HL-60 (cell line): ENCODE results near the gene GRIN2C.

ENCODE experiments used
- DNase-seq, 2 experiments: peaks; one replicate each; pipeline ENCODE4 v3.0.0-alpha.2; 2010 to 2020; ENCODE audit warnings: low read depth in 1 of 2, low spot score in 1 of 2
- H3K27ac ChIP-seq: fragments of 250-450 bp; sonication (Bioruptor Pico); replicated peaks from 2 replicates; pipeline ENCODE4 v1.5.1; 2020; ENCODE audit warnings: mild to moderate bottlenecking, moderate library complexity
- H3K27me3 ChIP-seq: fragments of 250-450 bp; sonication (Bioruptor Pico); 2 replicates; pipeline ENCODE4 v1.5.1; 2021; ENCODE audit warnings: mild to moderate bottlenecking, moderate library complexity; ENCODE audit not compliant: insufficient read depth, poor library complexity, severe bottlenecking
- H3K4me3 ChIP-seq: replicated peaks from 2 replicates; pipeline ENCODE4 v1.5.1; 2011; ENCODE audit warnings: mild to moderate bottlenecking, control low read depth, low read length; ENCODE audit not compliant: insufficient read depth
- CTCF ChIP-seq: IDR thresholded peaks from one replicate; pipeline ENCODE4 v1.5.1; 2011; ENCODE audit warnings: low read length, control low read depth, inconsistent platforms; ENCODE audit not compliant: insufficient read depth
- GABPA ChIP-seq: IDR thresholded peaks from 2 replicates; pipeline ENCODE4 v1.6.1; 2012; ENCODE audit warnings: low read depth
- POLR2AphosphoS5 ChIP-seq: IDR thresholded peaks from 2 replicates; pipeline ENCODE4 v1.6.1; 2012; ENCODE audit warnings: low read depth
- REST ChIP-seq: IDR thresholded peaks from 2 replicates; pipeline ENCODE4 v1.6.1; 2012; ENCODE audit warnings: low read depth; ENCODE audit not compliant: insufficient replicate concordance
- SPI1 ChIP-seq: IDR thresholded peaks from 2 replicates; pipeline ENCODE4 v1.6.1; 2012; ENCODE audit warnings: low read depth, mild to moderate bottlenecking, borderline replicate concordance

Gene GRIN2C

GRCh38 chr17:74866198-74866835, 6.6 kb upstream of the GRIN2C start:
- no peak for TF ChIP-seq SPI1
- DNase-seq, result no peak
- Histone ChIP-seq H3K4me3 (no peak overlapping the region), H3K27me3 (peaks cover 5% of the 10 kb centered on the region), H3K27ac (no peak overlapping the region)

GRCh38 chr17:74865504-74866197, 6.0 kb upstream of the GRIN2C start:
- H3K4me3 ChIP-seq, result no peak overlapping the region
- TF ChIP-seq REST (no peak), GABPA (no peak), CTCF (no peak), POLR2AphosphoS5 (no peak), SPI1 (no peak)
- peaks cover 11% of the 10 kb centered on the region for H3K27me3 ChIP-seq
- no peak overlapping the region for H3K27ac ChIP-seq
- DNase-seq, result no peak

- TF ChIP-seq GABPA (no peak), REST (no peak), CTCF (peak; percentile 97), SPI1 (no peak), POLR2AphosphoS5 (no peak)
- H3K4me3 ChIP-seq, result no peak overlapping the region
- H3K27me3 ChIP-seq, result peaks cover 18% of the 10 kb centered on the region
- H3K27ac ChIP-seq, result no peak overlapping the region
- DNase-seq, result peak in 1 of 2 experiments; percentile 70
These were observed 5.2 kb upstream of the GRIN2C start for GRCh38 chr17:74864866-74865395.

- no peak overlapping the region for H3K27ac ChIP-seq
- peaks cover 21% of the 10 kb centered on the region for H3K27me3 ChIP-seq
- no peak for DNase-seq
- H3K4me3 ChIP-seq, result no peak overlapping the region
- TF ChIP-seq REST (no peak), POLR2AphosphoS5 (no peak), CTCF (no peak), SPI1 (no peak), GABPA (no peak)
These were observed 4.7 kb upstream of the GRIN2C start for GRCh38 chr17:74864297-74864865.
